Measurements from ENCODE around the gene KRT3.

Gene KRT3

DNA sequence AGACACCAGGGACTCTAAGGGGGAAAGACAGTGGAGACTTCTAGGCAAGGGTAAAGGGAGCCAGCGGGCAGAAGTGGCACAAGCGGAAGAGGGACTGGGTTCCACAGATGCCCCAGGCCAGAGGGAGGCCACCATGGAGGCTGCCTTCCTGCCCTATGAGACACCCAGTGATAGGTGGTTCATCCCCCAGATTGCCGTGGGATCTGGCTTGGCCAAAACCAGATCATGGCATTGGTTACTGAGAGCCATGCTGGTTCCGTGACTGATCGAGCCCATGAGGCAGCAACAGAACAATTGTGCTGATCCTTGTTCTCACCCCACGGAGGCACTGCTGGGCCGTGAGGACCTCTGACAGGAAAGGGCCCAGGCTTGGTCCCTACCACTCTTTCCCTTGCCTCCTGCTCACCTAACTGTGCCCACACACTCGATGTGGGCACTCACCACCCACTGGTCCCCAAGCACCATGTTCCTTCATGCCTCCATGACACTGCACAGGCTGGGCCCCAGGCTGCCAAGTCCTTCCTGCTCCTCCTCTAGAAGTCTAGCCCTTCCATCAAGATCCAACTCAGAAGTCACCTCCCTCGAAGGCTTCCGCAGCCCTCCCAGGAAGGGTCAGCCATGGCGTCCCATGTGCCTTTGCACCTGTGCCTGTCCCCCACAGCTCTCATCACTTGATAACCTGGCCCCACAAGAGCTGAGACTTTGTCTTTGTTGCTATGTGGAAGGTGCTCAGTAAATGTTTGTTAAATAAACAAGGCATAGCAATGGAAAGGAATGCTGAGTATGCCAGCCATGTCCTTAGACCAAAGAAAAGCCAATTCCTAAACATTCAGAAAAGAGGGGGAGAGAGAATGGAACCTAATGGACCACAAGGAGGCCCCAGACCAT, 30.9 kb upstream of the KRT3 start:
- no peak for FAIRE-seq

DNA sequence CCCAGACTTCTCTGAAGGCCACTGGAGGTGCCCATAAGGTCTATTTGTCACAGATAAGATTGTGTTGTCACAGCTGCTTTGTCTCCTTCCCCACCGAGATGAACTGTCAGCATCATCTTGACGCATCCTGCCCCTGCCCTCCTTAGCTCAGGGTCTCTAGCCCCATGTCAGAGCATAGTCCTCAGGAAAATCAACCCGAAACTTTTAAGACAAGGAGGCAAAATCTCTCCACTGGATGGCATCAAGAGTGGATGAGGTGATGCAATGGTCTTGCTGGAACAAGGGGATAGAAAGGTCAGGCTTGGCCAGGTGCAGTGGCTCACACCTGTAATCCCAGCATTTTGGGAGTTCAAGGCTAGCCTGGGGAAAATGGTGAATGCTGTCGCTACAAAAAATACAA, 30.0 kb upstream of the KRT3 start:
- FAIRE-seq: no peak

DNA sequence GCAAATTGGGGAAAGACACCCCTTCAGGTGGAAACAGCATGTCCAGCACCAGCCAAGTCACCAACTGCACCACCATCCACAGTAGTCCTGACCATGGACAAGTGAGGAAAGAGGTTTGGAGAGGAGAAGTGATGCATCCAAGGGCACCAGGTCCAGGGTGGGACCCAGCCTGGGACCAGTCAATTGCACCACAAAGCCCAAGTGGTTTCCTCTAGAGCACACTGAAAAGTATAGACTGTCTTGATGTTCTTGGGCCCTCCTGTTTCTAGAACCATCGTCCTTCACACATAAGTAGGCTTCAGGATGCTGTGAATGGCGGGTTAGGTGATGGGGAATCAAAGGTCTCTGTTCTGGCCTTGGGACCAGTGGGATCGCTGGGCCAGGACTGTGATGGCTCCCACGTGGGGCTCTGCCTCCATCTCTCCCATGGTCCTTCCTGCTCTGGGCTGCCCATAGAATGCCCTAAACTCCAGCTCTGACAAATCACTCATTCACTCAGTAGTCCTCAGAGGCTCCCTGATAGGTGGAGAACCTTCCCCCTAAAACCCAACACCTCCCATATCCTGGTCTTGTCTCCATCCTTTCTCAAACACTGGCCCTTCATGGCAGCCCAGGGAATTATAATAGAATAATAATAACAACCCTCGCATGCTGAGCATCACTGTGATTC, 29.0 kb upstream of the KRT3 start:
- no peak for FAIRE-seq

DNA sequence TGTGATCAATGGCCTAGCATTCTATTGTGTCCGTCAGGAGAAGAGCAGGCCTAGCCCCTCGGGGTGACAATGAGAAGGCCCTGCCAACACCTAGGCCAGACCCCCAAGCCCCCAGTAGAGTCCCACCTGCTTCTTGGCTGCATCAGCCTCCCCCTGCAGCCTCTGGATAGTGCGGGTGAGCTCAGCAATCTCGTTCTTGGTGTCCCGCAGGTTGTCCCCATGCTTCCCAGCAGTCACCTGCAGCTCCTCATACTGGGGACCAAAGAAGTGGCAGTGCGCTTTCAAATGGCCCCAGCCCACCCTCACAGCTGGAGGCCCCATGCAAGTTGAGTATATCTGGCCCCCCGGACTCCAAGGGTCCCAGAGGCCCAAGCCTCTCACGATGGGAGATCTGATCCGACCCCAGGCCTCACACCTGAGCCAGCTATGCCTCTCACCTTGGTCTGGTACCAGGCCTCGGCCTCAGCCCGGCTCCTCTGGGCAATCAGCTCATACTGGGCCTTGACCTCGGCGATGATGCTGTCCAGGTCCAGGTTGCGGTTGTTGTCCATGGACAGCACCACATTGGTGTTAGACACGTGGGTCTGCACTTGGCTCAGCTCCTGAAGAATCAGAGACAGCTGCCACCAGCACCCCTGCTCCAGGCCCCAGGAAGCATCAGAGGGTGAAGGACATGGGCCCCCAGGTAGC, 28.0 kb upstream of the KRT3 start:
- FAIRE-seq: no peak

DNA sequence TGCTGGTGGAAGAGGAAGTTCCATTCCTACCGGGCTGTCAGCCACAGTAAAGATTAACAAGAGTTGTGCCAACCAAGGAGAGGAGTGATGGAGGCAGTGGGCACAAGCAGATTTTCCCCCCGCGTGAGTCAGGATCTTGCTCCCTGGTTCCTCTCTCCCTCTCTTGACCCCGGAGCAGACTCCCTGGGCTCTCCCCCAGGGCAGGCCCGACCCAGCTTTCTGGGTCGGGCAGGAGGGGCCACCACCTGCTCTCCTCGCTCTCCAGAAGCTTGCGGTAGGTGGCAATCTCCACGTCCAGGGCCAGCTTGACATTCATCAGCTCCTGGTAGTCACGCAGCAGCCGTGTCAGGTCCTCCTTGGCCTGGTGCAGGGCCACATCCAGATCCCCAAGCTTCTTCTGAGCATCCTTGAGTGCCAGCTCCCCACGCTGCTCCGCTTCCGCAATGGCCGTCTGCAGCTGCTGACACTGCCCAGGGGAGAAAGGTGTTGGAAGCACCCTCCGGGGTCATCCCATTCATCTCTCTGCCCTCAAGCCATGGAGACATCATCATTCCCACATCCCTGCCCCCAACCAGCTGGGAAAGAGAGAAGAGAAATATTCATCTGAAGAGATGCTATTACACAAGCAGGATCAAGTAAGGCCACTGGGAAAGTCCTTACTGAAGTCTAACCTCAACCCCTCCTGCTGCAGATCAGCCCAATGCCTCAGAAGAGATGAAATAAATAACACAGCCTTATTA, 27.0 kb upstream of the KRT3 start:
- no peak for FAIRE-seq

DNA sequence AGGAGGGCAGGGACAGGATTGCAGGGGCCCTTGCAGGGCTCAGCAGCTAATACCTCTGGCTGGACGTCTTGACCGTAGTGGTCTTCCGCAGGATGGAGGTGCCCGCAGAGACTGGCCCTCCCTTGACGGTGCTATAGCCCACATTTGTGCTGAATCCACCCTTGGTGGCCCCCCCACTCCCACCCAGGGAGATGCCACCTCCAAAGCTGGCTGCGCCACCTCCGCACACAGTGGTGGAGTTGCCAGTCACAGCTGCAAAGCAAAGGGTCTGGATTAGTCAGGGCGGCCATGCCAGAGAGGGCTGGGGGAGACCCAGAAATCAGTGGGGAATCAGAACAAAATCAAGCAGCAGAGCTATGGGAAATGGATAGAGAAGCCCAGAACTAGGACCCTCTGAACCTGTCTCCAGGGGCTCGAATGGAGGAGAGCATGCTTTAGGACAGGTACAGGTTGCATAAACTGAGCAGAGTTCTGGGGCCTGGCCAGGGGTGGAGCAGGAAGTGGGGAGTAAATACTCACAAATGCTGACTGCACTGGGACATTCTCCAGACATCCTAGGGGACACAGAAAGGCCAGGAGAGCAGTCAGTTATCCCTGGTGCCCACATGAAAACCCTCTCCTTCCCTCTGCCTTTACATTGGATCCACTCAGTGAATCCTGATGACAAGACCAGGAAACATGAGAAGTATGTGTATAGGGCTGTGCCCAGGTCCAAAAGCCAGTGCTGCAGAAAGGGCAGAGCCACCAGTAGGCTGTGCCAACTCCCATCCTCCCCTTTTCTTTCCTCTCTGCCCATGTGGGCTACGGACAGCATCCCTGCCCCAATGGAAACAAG, 26.1 kb upstream of the KRT3 start:
- no peak for FAIRE-seq

DNA sequence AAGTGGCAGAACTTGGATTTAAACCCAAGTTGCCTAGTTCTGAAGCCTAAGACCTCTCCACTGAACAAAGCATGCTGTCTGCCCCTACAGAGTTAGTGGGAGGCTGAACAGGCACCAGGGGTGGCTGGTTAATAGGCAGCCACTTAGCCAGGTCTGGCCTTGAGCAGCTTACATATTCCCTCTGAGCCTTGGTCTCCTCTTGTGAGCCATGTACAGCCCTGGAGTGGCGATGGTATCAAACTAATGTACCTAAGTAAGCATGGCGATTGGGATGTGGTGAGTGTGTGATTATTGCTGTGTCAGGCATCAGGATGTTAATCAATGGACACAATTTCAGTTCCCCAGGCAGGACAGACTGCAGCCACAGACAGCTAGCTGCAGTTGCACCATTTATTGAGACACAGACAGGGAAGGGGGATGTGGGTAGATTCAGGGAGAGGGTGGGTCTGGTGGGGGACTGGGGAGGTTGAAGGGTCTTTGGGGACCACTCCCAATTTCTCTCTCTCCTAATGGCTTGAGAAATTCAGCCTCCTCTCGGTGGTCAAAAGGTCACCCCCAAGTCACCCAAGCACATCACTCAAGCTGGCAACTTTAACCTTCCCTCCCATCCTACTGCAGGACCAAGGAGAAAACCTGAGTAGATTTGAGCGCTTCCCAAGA, 25.3 kb upstream of the KRT3 start:
- no peak for FAIRE-seq

DNA sequence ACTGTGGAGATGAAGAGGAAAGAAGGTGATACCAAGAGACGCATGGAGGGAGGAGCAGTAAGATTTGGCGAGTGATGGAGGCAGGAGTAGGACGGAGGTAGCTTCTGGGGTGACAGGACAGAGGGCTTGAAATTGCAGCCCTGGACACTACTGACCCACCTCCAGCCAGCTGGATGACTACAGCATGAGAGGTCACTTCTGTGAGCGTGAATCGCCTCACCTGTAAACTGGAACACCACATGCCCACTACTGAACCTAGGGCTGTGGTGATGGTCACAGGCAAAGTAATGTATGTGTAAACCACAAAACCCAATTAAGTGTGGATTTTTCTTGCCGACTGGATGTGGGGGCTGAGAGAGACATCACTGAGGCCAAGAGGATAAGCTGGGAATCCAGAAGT, 24.6 kb upstream of the KRT3 start:
- no peak for FAIRE-seq

DNA sequence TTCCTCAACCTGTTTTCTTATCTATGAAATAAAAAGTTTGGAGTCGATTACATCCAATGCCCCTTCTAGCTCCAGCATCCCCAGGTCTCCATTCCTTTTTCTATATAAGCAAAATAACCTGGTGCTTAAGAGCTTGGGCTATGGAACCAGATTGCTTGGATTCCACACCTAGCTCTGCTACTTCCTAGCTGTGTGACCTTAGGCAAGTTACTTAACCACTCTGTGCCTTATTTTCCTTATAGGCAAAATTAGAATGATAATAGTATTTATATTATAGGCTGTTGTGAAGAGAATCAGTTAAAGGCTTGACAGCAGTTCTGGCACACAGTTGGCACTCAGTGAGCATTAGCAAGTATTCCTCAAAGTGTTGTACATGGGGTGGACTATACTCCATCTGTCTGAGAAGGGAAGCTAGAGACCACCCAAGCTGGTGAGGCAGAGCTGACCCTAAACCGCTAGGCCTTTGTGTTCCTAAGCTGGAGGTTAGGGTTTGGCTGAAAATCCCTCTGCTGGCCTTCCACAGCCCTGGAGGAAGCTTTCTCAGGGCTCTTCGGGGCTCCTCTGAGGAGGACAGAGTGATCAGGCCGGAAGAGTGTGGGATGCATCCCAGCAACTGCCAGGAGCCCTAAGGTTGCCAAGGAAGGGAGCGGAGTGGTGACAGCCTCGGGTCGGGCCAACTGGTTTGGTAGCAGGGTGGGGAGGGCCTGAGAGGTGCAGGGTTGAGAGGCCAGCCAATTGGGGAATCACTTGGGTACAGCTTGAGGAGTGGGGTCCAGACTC, 24.0 kb upstream of the KRT3 start:
- FAIRE-seq: no peak

DNA sequence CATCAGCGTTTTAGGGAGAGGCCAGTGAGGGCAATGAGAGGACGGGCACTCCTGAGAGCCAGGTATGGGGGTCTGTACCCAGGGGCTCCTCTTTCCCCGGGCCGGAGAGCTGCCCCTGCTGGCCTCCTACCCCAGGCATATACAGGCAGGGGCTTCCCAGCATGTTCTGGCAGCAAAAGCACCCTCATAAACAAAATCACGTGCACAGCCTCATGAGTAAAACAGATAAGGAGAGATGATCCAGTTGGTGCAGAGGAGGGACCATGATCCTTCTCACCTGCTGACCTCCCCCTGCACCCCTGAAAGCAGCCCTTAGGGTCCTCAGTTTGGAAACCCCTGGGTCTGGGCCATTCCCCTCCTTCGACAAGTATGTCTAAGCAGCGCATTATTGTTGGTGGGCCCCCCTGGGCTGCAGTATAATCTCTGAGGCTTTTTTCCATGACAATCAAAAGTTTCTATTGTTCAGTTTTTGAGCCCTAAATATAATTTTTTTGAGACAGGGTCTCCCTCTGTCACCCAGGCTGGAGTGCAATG, 23.0 kb upstream of the KRT3 start:
- FAIRE-seq: no peak

DNA sequence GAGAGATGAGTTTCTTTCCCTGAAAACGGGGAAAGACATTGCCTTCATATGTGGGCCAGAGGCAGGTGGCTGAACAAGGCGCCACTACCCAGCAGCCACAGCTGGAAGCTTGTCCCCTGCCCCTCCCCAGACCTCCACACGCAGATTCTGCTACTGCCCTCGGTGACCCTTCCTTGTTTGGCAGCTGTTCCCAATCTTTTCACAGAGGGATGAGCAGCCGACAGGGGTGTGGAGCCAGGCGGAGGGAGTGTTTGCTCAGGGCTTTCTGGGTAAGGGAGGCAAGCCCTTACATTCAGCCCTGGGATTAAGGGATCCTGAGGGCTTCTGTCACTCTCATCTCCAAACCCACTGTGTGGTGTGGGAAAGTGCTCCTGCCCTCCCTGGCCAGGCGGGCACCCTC, 22.5 kb upstream of the KRT3 start:
- no peak for FAIRE-seq

DNA sequence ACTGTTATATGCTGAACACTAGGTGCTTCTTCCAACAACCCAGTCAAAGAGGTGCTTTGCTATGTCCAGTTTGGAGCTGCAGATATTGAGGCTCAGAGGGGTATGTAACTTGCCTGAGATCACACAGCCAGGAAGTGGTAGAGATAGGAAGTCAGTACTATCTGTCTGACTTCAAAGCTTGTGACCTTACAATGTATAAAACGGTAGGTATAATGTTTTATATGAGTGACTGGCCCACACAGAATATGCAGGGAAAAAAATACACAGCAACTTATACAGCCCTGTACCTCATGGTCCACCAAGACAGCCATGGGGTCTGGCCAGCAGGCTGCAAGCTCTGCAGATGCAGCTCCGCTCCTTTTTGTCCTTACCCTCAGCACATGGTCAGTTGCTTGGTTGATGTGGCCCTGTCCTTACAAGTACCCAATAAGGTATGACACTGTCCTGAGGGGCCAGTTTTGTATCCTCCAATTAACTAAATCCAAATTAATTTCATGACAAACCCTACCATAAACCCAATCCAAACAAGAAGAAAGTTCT, 21.9 kb upstream of the KRT3 start:
- FAIRE-seq: no peak

DNA sequence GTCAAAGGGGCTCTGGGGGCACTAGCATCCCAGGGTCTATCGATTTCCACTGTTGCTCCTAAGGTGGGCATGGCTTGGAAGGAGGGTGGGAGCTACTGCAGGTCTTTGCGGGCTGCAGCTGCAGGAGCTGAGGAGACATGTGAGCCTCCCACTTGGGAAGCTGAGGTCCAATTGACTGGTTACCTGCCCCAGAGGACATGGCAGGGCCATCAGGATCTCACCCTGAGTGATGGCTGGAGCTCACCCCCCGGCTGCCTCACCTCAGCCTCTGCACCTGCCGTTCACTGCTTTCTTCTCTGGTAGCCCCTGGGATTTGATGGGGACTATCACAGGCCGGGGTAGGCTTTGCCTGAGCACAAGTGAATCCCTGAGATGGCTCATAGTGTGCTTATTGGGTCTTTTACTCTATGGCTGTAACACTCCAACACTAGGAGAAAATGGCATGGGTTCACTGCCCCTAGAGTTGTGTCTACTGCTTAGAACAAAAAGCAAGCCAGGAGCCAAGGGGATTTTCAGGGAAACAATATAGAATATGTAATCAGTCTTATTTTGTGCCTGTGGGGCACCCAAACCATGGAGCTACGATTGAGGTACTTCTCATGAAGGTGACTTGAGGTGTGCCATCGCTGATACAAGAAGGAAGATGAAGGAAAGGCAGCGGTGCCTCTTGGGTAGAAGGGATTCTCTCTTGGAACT, 21.2 kb upstream of the KRT3 start:
- FAIRE-seq: no peak

DNA sequence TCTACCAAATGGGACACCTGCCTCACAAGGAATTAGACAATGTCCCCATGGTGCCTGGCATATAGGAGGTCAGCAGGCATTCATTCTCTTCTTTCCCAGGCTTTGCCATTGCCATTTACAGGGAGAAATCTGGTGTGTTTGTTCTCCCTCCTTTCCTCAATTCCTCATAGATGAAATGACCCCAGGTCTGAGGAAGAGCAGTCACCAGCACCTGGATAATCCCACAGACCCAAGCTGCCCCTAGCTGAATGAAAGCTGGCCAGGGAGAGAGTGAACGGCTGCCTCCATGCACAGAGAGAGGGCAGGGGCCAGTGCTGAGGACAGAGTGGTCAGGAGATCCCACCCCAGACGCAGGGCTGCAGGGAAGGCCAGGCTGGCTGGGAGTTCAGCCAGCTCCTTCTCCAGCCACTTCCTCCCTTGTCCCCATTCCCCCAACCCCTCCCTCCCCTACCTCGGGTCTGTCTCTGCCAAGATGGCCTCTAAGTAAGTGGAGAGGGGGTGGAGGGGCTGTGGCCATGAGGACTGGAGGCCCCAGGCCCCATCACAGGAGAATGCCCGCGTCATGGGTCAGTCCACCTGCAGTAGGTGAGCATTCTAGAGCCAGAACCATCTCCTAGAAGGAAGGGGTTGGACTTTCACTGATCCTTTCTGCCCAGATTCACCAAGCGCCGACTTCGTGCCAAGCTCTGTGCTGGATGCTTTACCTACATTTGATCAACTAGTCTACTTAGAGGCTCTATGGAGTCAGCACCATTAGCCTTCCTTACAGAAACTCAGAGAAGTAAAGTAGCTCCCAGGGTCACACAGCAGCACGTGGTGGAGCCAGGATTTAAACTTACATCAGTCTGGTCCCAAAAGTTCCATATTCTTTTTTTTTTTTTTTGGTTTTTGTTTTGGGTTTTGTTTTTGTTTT, 20.0 kb upstream of the KRT3 start:
- FAIRE-seq: no peak

DNA sequence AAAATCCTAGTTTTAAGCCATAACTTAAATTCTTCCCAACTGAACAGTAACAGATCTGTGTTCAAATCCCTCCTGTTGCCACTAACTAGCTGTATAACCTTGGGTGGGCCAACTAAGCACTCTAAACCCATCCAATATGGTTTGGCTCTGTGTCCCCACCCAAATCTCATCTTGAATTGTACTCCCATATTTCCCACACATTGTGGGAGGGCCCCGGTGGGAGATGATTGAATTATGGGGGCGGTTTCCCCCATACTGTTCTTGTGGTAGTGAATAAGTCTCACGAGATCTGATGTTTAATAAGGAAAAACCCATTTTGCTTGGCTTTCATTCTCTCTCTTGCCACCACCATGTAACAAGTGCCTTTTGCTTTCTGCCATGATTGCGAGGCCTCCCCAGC, 19.2 kb upstream of the KRT3 start:
- FAIRE-seq: no peak

DNA sequence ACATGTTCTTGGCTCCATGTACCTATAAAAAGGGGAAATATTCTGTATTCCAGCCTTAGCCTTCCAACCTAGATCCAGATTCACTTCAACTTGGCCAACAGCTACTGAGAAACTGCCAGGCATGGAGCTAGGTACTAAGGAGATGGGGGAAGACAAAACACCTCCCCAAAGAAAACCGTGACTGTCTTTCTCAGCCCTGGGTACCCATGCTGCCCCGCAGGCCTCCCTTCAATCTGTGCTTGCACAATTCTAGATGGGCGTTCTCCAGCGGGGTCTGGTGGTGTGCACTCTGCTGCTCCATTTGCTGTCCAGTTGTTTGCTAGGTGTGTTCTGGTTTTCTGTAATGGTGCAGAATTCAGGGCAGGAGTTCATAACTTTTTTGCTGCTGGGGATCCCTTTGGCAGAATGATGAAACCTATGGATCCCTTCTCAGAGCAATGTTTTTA, 18.8 kb upstream of the KRT3 start:
- FAIRE-seq: no peak

DNA sequence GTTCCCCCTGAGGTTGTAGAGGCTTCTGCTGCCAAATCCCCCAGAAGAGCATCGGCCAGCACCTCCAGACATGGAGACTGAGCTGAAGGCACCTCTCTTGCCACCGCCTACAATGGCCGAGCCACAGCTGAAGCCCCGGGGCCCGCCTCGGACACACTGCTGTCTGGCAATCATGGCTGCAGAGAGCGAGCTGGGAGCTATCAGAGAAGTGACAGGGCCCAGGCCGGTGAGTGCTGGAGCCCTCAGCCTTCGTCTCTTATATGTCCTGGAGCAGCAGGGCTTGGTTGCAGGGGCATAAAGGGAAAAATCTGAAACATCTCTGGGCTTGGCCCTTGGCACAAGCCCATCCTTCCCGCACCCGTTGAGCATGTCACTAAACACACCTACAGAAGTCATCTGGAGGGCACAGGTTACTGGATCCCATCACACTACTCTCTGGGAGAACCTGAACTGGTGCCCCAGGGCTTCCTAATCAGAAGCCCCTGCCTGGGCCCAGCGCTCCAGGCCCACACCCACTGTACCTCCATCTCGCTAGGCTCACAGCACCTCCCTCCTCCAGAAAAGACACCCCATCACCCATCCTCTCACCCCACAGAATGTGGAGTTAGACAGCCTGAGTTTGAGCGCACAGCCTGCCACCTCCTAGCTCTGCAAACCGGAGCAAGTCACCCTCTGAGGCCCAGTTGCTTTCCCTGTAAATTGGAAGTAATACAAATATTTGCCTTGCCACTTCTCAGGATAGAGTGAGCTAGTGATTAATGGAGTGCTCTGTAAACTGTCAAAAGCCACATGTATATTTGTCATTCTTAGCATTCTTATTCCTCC, 18.2 kb upstream of the KRT3 start, which contains the start of gene KRT4:
TSS of gene KRT4 (minus strand) at position 232 of the 825 bp plus-strand sequence. CDS start at position 174, 58 bp downstream.
- FAIRE-seq: no peak

Data from islet of Langerhans (tissue), 1 donor.